ENCODE results near the gene MS4A15.
"Not testable (repeated sequence)": the region's sequence is repeated elsewhere in the genome, so short reads cannot be mapped to it uniquely, and the experiment has no call there.

MS4A15 gene, protein sequence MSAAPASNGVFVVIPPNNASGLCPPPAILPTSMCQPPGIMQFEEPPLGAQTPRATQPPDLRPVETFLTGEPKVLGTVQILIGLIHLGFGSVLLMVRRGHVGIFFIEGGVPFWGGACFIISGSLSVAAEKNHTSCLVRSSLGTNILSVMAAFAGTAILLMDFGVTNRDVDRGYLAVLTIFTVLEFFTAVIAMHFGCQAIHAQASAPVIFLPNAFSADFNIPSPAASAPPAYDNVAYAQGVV

GRCh38 chr11:60756307-60757032, at the start of gene MS4A15:
Gene MS4A15 (plus strand): TSS chr11:60756867. CDS start chr11:60763734, 6,867 bp downstream.
- no peak for DNase-seq

- DNase-seq, result no peak
These were observed 49.7 kb upstream of the MS4A15 start for GRCh38 chr11:60706931-60707330.

DNA sequence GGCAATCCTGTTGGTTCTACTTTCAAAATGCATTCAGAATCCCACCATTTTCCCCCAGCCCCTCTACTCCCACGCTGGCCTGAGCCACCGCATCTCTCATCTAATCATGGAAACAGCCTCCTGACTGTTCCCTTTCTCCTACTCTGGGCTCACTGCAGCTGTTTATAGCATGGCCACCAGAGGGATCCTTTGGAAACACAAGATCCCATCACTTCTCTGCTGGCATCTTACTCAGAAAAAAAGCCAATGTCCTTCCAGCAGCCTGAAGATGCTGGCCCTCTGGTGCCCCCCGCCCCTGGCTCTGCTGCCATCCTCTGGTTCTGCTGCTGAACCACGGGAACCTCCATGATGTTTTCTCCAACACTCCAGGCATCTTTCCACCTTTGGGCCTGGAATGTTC, 46.2 kb upstream of the MS4A15 start:
- no peak for DNase-seq

GRCh38 chr11:60711276-60711675, 45.4 kb upstream of the MS4A15 start:
- no peak for DNase-seq

DNA sequence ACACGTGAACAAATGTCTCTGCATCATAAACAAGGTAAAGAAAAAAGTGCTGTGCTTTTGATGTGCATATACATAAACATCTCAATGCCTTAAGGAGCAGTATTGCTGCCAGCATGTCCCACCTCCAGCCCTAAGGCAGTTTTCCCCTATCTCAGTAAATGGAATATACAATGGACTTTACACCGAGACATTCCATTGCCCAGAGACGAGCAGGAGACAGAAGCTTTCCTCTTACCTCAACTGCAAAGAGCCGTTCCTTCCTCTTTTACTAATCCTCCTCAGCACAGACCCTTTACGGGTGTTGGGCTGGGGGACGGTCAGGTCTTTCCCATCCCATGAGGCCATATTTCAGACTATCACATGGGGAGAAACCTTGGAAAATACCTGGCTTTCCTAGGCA, 43.2 kb upstream of the MS4A15 start:
- DNase-seq, result not testable (repeated sequence)

DNA sequence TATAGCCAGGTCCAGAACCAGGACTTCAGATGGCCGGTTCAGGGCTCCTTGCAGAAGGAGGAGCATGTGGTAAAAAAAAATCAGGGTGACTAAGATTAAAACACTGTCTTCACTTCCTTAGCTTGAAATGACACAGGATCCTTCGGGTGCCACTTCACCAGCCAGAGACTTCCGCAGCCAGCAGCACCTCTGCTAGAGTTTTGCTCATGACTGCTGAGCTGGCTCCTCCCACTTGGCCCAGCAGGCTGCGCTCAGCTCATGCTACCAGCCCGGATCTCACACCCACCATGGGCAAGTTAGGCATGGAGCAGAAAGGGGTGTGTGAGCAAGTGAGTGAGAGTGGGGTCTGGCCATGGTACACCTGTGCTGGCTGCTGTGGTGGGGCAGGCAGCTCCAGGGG, 38.7 kb upstream of the MS4A15 start:
- DNase-seq, result no peak

DNA sequence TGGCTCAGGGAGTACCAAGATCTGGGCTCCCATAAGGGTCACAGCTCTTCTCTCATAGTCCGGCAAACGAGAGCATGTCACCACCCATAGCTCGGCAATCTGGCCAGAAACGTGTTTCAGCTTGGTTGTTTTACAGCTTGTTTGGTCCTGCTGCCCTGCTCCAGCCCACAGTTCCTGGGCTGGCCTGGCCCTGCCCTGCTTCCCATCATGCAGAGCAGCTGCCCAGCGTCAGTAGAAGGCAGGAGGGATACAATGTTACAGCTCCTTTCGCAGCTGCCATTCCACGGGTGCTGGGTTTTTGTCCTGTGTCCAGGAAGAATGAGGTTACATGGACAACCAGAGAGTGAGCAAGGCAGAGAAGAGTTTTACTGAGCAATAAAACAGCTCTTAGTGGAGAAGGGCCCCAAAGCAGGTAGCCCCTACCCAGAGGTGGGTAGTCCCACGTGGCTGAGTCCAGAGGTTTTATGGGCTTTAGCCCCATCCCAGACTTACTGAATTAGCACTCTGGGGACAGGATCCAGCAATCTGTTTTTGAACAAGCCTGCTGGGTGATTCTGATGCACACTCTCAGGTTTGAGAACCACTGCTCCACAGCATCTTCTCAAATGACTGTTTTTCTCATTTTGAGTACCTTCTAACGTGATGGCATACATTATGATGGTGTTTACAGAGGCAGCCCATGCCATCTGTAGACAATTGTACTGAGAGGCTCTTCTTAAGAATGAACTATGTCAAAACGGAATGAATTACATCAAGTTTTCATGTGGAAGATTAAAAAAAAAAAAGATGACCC, 37.9 kb upstream of the MS4A15 start:
- no peak for DNase-seq

DNA sequence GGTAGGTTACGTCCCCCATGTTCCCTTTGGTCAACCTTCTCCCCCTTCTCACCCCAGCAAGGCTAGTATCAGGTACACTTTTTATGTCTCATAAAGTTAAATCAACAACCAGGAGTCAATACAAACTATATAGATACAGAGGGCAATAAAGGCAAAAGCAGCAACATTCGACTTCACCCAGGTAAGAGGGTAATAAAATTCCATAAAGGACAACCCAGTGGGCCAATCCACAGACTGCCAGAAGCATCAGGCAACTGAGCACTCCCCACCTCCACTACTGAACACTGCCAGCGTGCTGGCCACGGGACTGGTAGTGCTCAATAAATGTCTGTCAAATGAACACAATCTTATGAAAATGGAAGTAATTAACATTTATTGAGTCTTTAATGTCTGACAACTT, 37.3 kb upstream of the MS4A15 start:
- no peak for DNase-seq

DNA sequence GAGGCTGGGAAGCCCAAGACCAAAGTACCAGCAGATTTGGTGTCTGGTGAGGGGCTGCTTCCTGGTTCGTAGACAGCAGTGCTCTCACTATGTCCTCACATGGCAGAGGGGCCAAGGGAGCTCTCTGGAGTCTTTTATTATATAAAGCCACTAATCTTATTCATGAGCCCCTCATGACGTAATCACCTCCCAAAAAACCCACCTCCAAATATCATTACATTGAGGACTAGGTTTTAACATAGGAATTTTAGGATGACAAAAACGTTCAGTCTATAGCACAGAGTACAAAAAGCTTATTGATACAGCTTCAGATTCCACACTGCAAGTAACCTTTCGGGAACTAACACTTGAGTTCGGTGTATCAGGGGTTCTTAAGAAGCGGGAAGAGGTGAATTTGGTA, 36.2 kb upstream of the MS4A15 start:
- no peak for DNase-seq

- no peak for DNase-seq
These were observed 32.2 kb upstream of the MS4A15 start, which contains the start of gene MS4A18 for GRCh38 chr11:60724420-60724819. Gene MS4A18 (plus strand): TSS chr11:60724720.

- no peak for DNase-seq
These were observed 31.1 kb upstream of the MS4A15 start for GRCh38 chr11:60725592-60725991.

GRCh38 chr11:60731586-60731985, 25.1 kb upstream of the MS4A15 start:
- no peak for DNase-seq

GRCh38 chr11:60734279-60734678, 22.4 kb upstream of the MS4A15 start:
- DNase-seq, result no peak

- DNase-seq, result no peak
These were observed 17.6 kb upstream of the MS4A15 start for GRCh38 chr11:60739114-60739513.

DNA sequence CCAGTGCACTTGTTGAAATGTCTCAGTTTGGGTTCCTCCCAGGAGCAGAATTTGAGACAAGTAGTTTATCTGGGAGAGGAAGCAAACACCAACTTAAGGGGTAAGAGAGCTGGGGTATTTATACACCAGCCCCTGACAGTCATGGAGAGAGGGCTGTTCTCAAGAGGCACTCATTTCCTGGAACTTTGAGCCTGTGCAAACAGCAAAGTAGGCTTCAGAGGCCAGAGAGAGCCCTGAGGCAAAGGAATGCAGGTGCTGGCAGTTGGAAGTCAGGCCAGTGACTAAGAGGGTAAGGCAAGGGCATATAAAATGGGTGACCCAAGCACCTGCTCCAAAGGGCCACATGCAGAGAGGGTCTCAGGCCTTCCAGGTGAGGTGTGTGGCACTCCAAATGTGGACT, 16.1 kb upstream of the MS4A15 start:
- DNase-seq, result no peak

- no peak for DNase-seq
These were observed 15.2 kb upstream of the MS4A15 start for GRCh38 chr11:60741421-60741820.

DNA sequence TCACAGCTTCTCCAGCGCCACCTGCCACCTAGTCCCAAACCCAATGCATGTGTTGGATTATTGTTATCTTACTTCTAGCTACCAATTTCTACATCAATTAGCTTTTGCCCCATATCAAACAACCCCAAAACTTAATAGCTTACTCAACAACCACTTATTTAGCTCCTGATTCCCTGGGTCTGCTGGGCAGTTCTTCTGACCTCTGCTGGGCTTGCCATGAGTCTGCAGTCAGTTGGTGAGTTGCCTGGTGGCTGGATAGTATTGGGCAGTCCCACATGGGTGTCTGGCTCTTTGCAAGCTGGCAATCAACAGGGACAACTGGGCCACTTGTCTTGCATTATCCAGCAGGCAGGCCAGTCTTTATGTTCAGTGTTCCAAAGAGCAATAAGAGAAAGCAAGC, 13.6 kb upstream of the MS4A15 start:
- DNase-seq, result no peak

DNA sequence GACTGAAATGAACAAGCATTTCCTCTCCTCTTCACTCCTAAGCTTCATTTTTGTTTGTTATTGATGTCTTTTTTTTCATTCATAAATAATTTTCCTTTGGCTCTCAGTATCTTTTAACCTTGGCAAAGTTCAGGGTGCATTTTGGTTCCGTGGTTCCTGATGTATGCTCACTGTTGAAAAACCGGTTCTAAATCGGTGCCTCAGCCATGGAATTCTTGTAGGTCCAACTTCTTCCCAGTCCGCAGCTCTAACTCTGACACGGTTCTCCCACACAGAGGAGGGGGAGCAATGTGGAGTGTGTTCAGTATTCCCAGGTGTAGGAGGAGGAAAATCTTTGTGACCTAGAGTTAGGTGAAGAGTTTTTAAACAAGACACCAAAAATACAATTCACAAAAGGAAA, 12.6 kb upstream of the MS4A15 start:
- no peak for DNase-seq

GRCh38 chr11:60747359-60747873, 9.3 kb upstream of the MS4A15 start:
- DNase-seq, result no peak

- no peak for DNase-seq
These were observed 8.4 kb upstream of the MS4A15 start for GRCh38 chr11:60748225-60748624.

DNA sequence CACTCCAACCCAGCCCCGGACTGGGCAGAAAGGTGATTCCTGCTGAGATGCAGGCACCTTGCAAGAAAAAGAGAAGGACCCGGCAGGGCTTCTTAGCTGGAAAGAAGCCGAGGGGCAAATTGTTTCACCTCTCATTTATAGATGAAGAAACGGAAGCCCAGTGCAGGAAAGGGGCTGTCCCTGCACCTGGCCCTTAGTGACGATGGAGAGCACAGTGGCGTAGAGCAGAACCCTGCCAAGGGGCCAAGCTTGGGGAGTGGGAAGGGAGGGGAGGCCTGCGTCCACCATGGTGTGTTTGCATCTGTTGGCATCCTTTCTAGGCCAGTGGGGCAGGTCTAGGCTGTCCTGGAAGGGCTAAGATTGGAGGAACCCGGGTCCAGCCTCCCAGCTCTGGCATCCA, 7.8 kb upstream of the MS4A15 start:
- no peak for DNase-seq

- no peak for DNase-seq
These were observed 5.8 kb upstream of the MS4A15 start for GRCh38 chr11:60750911-60751310.

GRCh38 chr11:60753309-60753708, 3.4 kb upstream of the MS4A15 start:
- DNase-seq, result no peak

- DNase-seq, result no peak
These were observed 1.8 kb upstream of the MS4A15 start for GRCh38 chr11:60754887-60755286.

Data from NCI-H2081 (cell line).